ENCODE results near the gene NRXN3.

DNA sequence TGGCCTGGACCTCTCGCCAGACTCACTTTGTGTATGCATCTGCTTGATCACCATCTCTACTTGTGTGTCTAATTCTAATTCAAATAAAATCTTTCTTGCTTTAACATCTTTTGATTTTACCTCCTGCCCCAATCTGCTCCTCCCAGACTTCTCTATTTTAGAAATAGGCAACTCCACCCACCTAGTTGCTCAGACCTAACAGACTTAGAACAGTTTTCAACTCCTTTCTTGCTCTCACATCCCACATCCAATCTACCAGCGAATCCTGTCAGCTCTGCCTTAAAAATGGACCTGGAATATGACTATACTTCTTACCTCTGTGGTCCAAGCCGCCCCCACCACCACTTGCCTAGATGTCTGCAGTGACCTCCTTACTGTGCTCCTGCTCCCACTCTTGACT lies 18.7 kb downstream of the NRXN3 start:
- TF ChIP-seq BHLHE40 (IDR thresholded peaks at IDR 0.05; ENCODE audit: borderline replicate concordance), result no peak
- TF ChIP-seq ARNT (IDR thresholded peaks at IDR 0.05), result no peak
- TF ChIP-seq, protein P1, sequence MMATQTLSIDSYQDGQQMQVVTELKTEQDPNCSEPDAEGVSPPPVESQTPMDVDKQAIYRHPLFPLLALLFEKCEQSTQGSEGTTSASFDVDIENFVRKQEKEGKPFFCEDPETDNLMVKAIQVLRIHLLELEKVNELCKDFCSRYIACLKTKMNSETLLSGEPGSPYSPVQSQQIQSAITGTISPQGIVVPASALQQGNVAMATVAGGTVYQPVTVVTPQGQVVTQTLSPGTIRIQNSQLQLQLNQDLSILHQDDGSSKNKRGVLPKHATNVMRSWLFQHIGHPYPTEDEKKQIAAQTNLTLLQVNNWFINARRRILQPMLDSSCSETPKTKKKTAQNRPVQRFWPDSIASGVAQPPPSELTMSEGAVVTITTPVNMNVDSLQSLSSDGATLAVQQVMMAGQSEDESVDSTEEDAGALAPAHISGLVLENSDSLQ (IDR thresholded peaks at IDR 0.05), result no peak
- no peak for TF ChIP-seq LEF1 (IDR thresholded peaks at IDR 0.05; ENCODE audit: borderline replicate concordance)
- TF ChIP-seq SP1 (IDR thresholded peaks at IDR 0.05), result no peak
- no peak for TF ChIP-seq NFRKB (IDR thresholded peaks at IDR 0.05)
- no peak for TF ChIP-seq ZNF384 (IDR thresholded peaks at IDR 0.05)
- TF ChIP-seq FOXA1 (IDR thresholded peaks at IDR 0.05), result no peak
- no peak for TF ChIP-seq SUZ12 (IDR thresholded peaks at IDR 0.05)
- TF ChIP-seq HDGF (IDR thresholded peaks at IDR 0.05; ENCODE audit: borderline replicate concordance), result no peak
- no peak for TF ChIP-seq FOXM1 (IDR thresholded peaks at IDR 0.05; ENCODE audit: borderline replicate concordance)
- TF ChIP-seq ELF4 (IDR thresholded peaks at IDR 0.05), result no peak
- no peak for TF ChIP-seq FOXK2 (IDR thresholded peaks at IDR 0.05)
- no peak for TF ChIP-seq TARDBP (IDR thresholded peaks at IDR 0.05)

All from HEK293T (cell line).